ENCODE results near the gene CDH2.

CDH2 gene

GRCh38 chr18:28080876-28081300 is 96.0 kb downstream of the CDH2 start:
- no peaks in the 10 kb centered on the region for H3K36me3 ChIP-seq (ENCODE audit: insufficient read depth, low read length)
- H3K9ac ChIP-seq (ENCODE audit: insufficient read length): no peak overlapping the region
- TF ChIP-seq FOXP2 (optimal IDR thresholded peaks at IDR 0.05; ENCODE audit: control extremely low read depth, extremely low read length, insufficient read depth) (no peak), EZH2 (IDR thresholded peaks at IDR 0.05) (no peak), POLR2AphosphoS5 (IDR thresholded peaks at IDR 0.05; ENCODE audit: borderline replicate concordance, low read depth, low read length) (no peak)
- no peaks in the 10 kb centered on the region for H3K9me3 ChIP-seq (ENCODE audit: low read depth, low read length)
- H3K27ac ChIP-seq: no peak overlapping the region
- no peak for DNase-seq (ENCODE audit: low read depth, low spot score)
- H3K4me3 ChIP-seq: no peak overlapping the region

- no peak for DNase-seq (ENCODE audit: low read depth, low spot score)
- Histone ChIP-seq H3K9me3 (ENCODE audit: low read depth, low read length) (no peaks in the 10 kb centered on the region), H3K36me3 (ENCODE audit: insufficient read depth, low read length) (no peaks in the 10 kb centered on the region), H3K4me3 (no peak overlapping the region), H3K27ac (no peak overlapping the region), H3K9ac (ENCODE audit: insufficient read length) (no peak overlapping the region)
- TF ChIP-seq POLR2AphosphoS5 (IDR thresholded peaks at IDR 0.05; ENCODE audit: borderline replicate concordance, low read depth, low read length): no peak
- no peak for TF ChIP-seq EZH2 (IDR thresholded peaks at IDR 0.05)
- TF ChIP-seq FOXP2 (optimal IDR thresholded peaks at IDR 0.05; ENCODE audit: control extremely low read depth, extremely low read length, insufficient read depth): no peak
Observed at GRCh38 chr18:28079883-28080282, 97.0 kb downstream of the CDH2 start.

GRCh38 chr18:28078849-28079248 is 98.1 kb downstream of the CDH2 start:
- no peaks in the 10 kb centered on the region for H3K36me3 ChIP-seq (ENCODE audit: insufficient read depth, low read length)
- no peaks in the 10 kb centered on the region for H3K9me3 ChIP-seq (ENCODE audit: low read depth, low read length)
- DNase-seq (ENCODE audit: low read depth, low spot score): no peak
- no peak overlapping the region for H3K9ac ChIP-seq (ENCODE audit: insufficient read length)
- no peak overlapping the region for H3K27ac ChIP-seq
- no peak for TF ChIP-seq EZH2 (IDR thresholded peaks at IDR 0.05)
- TF ChIP-seq FOXP2 (optimal IDR thresholded peaks at IDR 0.05; ENCODE audit: control extremely low read depth, extremely low read length, insufficient read depth): no peak
- TF ChIP-seq POLR2AphosphoS5 (IDR thresholded peaks at IDR 0.05; ENCODE audit: borderline replicate concordance, low read depth, low read length): no peak
- no peak overlapping the region for H3K4me3 ChIP-seq

GRCh38 chr18:28078298-28078697 is 98.6 kb downstream of the CDH2 start:
- DNase-seq (ENCODE audit: low read depth, low spot score): no peak
- TF ChIP-seq POLR2AphosphoS5 (IDR thresholded peaks at IDR 0.05; ENCODE audit: borderline replicate concordance, low read depth, low read length) (no peak), FOXP2 (optimal IDR thresholded peaks at IDR 0.05; ENCODE audit: control extremely low read depth, extremely low read length, insufficient read depth) (no peak), EZH2 (IDR thresholded peaks at IDR 0.05) (no peak)
- Histone ChIP-seq H3K27ac (no peak overlapping the region), H3K4me3 (no peak overlapping the region), H3K9ac (ENCODE audit: insufficient read length) (no peak overlapping the region), H3K9me3 (ENCODE audit: low read depth, low read length) (no peaks in the 10 kb centered on the region), H3K36me3 (ENCODE audit: insufficient read depth, low read length) (no peaks in the 10 kb centered on the region)

- Histone ChIP-seq H3K4me3 (no peak overlapping the region), H3K27ac (no peak overlapping the region), H3K9ac (ENCODE audit: insufficient read length) (no peak overlapping the region), H3K9me3 (ENCODE audit: low read depth, low read length) (no peaks in the 10 kb centered on the region), H3K36me3 (ENCODE audit: insufficient read depth, low read length) (no peaks in the 10 kb centered on the region)
- DNase-seq (ENCODE audit: low read depth, low spot score): no peak
- TF ChIP-seq FOXP2 (optimal IDR thresholded peaks at IDR 0.05; ENCODE audit: control extremely low read depth, extremely low read length, insufficient read depth): no peak
- TF ChIP-seq EZH2 (IDR thresholded peaks at IDR 0.05): no peak
- no peak for TF ChIP-seq POLR2AphosphoS5 (IDR thresholded peaks at IDR 0.05; ENCODE audit: borderline replicate concordance, low read depth, low read length)
Observed at GRCh38 chr18:28075501-28075900, 101.4 kb downstream of the CDH2 start.

GRCh38 chr18:28074076-28074475 is 102.9 kb downstream of the CDH2 start:
- Histone ChIP-seq H3K36me3 (ENCODE audit: insufficient read depth, low read length) (no peaks in the 10 kb centered on the region), H3K9me3 (ENCODE audit: low read depth, low read length) (no peaks in the 10 kb centered on the region), H3K4me3 (no peak overlapping the region), H3K27ac (no peak overlapping the region), H3K9ac (ENCODE audit: insufficient read length) (no peak overlapping the region)
- no peak for DNase-seq (ENCODE audit: low read depth, low spot score)
- TF ChIP-seq POLR2AphosphoS5 (IDR thresholded peaks at IDR 0.05; ENCODE audit: borderline replicate concordance, low read depth, low read length) (no peak), EZH2 (IDR thresholded peaks at IDR 0.05) (no peak), FOXP2 (optimal IDR thresholded peaks at IDR 0.05; ENCODE audit: control extremely low read depth, extremely low read length, insufficient read depth) (no peak)

GRCh38 chr18:28073658-28074057 is 103.3 kb downstream of the CDH2 start:
- H3K36me3 ChIP-seq (ENCODE audit: insufficient read depth, low read length): no peaks in the 10 kb centered on the region
- DNase-seq (ENCODE audit: low read depth, low spot score): no peak
- H3K4me3 ChIP-seq: no peak overlapping the region
- H3K9ac ChIP-seq (ENCODE audit: insufficient read length): no peak overlapping the region
- no peaks in the 10 kb centered on the region for H3K9me3 ChIP-seq (ENCODE audit: low read depth, low read length)
- H3K27ac ChIP-seq: no peak overlapping the region
- TF ChIP-seq EZH2 (IDR thresholded peaks at IDR 0.05): no peak
- TF ChIP-seq FOXP2 (optimal IDR thresholded peaks at IDR 0.05; ENCODE audit: control extremely low read depth, extremely low read length, insufficient read depth): no peak

- no peak overlapping the region for H3K4me3 ChIP-seq
- TF ChIP-seq EZH2 (IDR thresholded peaks at IDR 0.05): no peak
- no peak for TF ChIP-seq POLR2AphosphoS5 (IDR thresholded peaks at IDR 0.05; ENCODE audit: borderline replicate concordance, low read depth, low read length)
- TF ChIP-seq FOXP2 (optimal IDR thresholded peaks at IDR 0.05; ENCODE audit: control extremely low read depth, extremely low read length, insufficient read depth): no peak
- H3K36me3 ChIP-seq (ENCODE audit: insufficient read depth, low read length): no peaks in the 10 kb centered on the region
- no peak overlapping the region for H3K27ac ChIP-seq
- H3K9ac ChIP-seq (ENCODE audit: insufficient read length): no peak overlapping the region
- DNase-seq (ENCODE audit: low read depth, low spot score): no peak
- no peaks in the 10 kb centered on the region for H3K9me3 ChIP-seq (ENCODE audit: low read depth, low read length)
Observed at GRCh38 chr18:28071199-28071598, 105.7 kb downstream of the CDH2 start.

GRCh38 chr18:28068207-28068606 is 108.7 kb downstream of the CDH2 start:
- Histone ChIP-seq H3K36me3 (ENCODE audit: insufficient read depth, low read length) (no peaks in the 10 kb centered on the region), H3K9me3 (ENCODE audit: low read depth, low read length) (no peaks in the 10 kb centered on the region), H3K4me3 (no peak overlapping the region), H3K27ac (no peak overlapping the region), H3K9ac (ENCODE audit: insufficient read length) (no peak overlapping the region)
- TF ChIP-seq EZH2 (IDR thresholded peaks at IDR 0.05) (no peak), FOXP2 (optimal IDR thresholded peaks at IDR 0.05; ENCODE audit: control extremely low read depth, extremely low read length, insufficient read depth) (no peak), POLR2AphosphoS5 (IDR thresholded peaks at IDR 0.05; ENCODE audit: borderline replicate concordance, low read depth, low read length) (no peak)
- no peak for DNase-seq (ENCODE audit: low read depth, low spot score)

Measured in SK-N-MC (cell line).